HG03159 (cell line): ENCODE data around the gene RTP4.
"Not testable (repeated sequence)": the region's sequence is repeated elsewhere in the genome, so short reads cannot be mapped to it uniquely, and the experiment has no call there.

Source experiments
- ATAC-seq: cut with Tn5 transposase; IDR thresholded peaks from one replicate; pipeline ENCODE4 v1.9.1; 2021; ENCODE audit warnings: mild to moderate bottlenecking, moderate library complexity; ENCODE audit not compliant: unreplicated experiment

RTP4 gene

DNA sequence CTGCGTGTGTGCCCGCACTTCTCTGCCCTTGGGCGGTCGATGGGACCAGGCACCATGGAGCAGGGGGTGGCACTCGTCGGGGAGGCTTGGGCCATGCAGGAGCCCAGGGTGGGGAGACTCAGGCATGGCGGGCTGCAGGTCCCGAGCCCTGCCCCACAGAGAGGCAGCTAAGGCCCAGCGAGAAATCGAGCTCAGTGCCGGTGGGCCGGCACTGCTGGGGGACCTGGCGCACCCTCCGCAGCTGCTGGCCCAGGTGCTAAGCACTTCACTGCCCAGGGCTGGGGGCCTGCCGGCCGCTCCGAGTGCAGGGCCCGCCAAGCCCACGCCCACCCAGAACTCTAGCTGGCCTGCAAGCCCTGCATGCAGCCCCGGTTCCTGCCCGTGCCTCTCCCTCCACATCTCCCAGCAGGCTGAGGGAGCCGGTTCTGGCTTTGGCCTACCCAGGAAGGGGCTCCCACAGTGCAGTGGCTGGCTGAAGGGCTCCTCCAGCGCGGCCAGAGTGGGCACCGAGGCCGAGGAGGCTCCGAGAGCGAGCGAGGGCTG is 553 bp upstream of the RTP4 start:
- ATAC-seq: peak; percentile 2

DNA sequence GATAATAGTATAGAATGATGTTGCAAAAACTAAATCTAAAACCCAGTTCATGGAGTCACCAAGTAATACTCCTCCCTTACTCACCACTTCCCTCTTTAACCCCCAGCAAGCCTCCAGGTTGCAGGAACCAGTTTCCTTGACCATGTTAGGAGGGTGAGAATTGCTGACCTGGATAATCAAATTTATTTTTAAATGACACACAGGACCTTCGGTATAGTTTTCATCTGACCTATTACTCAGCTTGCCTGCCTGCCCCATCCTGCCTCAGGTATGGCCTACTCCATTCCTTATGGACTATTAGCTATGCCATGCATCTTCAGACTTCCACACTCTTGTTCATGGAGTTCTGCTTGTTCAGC is 883 bp downstream of the RTP4 start:
- peak; percentile 40 for ATAC-seq

DNA sequence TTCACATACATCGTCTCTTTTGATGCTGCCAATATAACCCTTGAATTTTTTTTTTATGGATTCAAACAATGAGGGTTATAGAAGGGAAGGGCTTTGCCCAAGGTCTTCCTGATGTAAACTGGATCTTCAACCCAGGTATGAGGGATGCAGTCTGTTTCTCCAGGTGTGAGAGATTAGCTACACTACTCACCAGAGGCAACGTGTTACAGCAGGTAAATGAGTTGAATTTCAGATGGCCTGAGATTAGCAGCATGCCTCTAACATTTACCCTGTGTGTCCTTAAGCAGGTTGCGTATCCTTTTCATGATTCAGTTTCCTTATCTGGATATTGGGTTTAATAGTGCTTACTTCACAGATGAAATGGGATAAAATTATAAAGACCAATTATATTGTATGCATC is 1.9 kb downstream of the RTP4 start:
- ATAC-seq: no peak

DNA sequence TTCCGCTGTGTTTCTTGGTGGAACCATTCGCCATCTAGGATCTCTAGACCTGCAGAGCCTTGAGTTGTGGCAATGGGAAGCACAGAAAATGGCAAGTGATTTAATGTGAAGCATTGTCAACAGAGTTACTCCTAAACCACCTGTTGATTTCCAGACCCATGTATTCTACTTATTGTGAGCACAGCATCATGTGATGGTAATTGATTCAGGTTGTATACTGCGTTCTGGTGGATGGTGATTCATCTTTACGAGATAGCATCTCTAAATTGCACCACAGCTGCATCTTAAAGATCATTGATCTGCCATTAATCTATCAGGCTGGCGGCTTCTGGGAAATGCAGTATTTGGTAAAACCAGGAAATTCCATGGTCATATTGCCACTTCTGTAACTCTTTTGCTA is 7.4 kb downstream of the RTP4 start:
- ATAC-seq: no peak

DNA sequence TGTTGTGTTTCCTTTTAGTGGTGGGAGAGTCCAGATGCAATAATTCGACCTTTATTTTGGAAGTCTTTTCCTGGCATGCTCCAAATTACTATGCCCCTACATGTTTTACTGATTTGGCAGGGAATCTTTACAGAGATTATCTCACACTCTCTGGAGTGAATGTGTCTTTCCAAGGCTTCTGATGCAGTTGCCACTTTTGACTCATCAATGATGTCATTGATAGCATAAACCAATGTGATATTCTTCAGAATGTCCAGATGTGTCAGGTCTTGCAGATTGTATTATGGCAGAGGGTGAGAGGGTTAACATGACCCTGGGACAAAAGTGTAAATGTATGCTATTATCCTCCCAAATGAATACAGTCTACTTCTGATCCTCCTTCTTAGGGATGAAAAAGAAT is 9.7 kb downstream of the RTP4 start:
- ATAC-seq: no peak

DNA sequence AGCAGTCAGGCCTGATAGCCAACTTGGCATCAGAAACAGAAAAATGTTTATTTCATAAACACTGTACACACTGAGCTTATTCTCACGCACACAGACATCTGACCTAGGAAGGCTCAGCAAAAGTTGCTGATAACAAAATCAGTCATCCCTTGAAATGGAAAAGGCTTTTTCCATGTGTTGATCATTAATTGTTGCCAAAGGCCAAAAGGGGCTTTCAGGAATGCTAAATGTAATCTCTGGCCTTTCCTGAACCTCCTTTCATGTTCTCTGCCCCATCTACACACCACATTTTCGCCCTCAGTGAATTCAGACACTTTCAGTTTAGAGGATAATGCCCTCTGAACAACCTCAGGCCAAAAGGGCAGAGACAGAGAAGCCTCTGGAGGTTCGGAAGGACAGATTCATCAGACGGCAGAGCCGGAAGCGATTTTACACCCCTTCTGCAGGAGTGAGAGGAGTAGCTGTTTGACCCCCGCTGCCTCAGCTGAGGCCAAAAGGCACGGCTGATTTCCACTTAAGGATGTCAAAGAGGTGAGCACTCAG is 14.5 kb downstream of the RTP4 start:
- ATAC-seq: no peak

DNA sequence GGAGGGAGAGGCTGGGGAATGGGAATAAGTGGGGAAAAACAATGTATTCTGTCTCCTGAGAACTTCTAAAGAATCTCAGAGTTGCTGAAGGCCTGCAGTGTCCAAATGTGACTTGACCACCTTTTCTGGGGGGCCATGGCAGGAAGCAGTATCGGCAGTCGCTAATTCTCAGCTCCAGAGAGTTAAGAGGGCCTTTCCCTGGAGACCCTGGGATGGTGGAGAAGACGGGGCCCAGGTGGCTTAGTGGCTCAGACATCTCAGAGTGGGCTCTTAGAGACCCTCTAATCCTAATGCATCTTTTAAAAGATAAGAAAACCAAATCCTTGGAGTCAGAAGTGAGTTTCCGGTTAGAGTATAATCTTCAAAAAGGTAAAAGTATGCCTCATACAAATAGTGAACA is 15.1 kb downstream of the RTP4 start:
- ATAC-seq: no peak

DNA sequence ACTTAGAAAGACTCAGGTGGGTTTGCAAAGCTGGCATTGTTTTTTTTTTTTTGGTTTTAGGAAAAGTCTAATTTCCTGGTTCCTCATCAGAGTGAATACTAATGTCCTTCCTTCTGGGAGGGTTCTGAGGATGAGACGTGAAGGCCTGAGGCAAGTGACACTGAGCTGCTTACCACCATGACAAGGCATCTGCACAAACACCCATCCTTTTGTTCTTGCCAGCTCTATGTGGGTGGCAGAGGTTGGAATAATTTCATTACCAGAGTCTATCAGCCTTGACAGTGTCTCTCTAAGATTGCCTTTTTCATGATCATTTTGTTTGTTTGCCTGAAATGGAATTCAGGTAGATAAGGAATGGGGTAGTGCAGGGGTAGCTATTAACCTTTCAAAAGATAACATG is 17.1 kb downstream of the RTP4 start:
- ATAC-seq: no peak

DNA sequence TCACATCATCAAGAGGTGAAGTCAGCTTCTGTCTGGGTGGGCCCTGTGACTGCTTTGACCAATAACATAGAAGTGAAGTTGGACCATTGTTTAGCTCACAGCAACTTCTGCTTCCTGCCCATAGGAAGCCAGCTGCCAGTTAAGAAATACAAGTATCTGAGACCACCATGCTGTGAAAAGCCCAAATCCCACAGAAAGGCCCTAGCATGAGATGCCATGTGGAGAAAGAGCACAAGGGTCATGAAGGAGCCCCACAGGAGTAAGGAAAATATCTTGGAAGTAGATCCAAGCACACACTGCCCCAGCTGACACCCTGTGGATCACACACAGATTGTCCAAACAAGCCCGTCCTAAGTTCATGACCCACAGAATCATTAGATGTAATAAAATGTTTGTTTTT is 28.5 kb downstream of the RTP4 start:
- no peak for ATAC-seq

DNA sequence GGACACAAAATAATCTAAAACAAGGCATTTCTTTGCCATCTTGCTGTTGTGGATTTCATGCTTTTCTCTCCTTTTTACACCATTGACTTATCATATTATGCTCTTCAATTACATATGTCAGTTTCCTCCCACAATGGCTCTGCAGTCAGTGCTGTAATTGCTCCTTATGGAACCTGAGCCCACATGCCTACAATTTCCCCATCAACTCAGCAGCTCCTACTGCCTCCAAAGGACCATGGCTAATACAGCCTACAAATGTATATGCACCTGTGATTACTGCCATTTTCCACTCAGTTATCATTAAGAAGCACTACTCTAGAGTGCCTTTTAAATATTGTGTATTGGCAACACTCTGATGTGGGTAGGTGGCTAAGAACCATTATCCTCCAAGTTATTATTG is 30.8 kb downstream of the RTP4 start:
- no peak for ATAC-seq

DNA sequence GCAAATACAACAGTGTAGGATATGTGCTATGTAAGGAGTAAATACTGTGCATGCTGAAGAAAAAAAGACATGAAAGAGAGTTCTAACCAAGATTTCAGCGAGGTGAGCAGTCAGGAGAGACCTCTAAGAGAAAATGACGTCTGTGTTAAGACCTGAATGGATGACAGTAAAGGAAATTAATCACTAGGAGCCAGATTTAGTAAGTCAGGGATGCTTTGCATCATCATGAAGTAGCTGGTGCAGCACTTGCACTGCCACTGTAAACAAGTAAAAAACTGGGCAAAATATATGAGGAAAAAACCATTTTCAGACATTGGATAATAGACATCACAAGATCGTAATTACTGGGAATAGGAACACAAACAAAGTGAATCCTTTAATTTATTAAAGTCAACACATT is 32.6 kb downstream of the RTP4 start:
- no peak for ATAC-seq

DNA sequence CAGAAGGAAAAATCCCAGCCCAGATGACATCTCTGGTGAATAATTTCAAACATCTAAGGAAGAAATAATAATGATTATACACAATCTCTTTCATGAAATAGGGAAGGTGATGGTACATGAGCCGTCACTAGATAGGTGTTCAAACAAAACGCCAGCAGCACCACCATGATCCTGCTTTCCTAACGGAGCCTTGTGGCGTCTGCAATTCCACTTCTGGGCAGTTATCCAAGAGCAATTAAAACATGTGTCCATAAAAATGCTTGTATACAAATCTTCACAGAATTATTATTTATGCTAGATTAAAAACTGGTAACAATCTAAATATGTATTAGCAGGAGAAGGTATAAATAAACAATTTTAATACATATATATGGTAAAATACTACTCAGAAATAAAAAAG is 33.7 kb downstream of the RTP4 start:
- ATAC-seq: no peak

DNA sequence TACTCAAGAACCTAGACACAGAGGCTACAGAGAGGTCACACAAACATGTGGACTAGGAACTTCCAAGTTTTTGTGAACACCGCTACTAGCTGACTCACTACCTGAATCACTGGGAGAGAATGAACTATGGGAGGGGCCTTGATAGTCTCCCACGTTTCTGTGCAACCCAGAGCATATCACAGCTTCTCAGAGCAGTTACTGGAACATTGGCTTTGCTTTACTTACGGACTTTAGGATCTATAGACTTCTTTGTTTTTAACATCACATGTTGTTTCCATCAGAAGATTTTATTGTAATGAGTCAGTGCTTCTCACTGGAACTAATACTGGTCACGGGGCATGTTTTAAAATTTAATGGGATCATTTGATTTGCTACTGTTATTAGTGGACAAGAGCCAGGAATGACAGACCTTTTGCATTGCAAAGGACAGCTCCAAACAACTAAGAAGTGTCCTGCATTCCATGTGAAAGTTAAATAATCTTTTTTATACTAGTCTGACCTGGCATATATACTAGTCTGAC is 35.6 kb downstream of the RTP4 start:
- no peak for ATAC-seq

DNA sequence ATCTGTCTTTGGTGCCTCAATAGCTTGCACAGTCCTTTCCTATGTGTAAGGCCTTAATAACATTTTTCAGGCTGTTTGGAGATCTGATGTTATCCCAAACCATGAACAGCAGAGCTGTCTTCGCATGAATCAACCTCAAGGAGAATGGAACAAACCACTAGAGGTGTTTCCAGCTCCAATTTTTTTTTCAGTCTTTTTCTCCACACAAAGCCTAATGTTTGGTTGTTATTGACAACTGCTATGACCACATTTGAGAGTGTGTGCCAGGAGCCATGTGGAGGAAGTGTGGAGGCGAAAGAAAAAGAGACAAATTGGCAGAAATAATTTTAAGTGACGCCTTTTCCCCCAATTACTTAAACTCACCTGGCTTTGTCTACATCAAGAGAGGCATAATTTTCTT is 38.7 kb downstream of the RTP4 start:
- no peak for ATAC-seq

DNA sequence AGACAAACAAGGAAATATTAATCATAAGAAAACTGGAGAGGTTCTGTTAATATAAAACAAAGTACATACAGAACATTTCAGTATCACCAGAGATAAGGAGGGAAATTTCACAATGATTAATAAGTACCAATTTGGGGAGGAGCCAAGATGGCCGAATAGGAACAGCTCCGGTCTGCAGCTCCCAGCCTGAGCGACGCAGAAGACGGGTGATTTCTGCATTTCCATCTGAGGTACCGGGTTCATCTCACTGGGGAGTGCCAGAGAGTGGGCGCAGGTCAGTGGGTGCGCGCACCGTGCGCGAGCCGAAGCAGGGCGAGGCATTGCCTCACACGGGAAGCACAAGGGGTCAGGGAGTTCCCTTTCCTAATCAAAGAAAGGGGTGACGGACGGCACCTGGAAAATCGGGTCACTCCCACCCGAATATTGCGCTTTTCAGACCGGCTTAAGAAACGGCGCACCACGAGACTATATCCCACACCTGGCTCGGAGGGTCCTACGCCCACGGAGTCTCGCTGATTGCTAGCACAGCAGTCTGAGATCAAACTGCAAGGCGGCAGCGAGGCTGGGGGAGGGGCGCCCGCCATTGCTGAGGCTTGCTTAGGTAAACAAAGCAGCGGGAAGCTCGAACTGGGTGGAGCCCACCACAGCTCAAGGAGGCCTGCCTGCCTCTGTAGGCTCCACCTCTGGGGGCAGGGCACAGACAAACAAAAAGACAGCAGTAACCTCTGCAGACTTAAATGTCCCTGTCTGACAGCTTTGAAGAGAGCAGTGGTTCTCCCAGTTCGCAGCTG is 44.0 kb downstream of the RTP4 start:
- ATAC-seq: not testable (repeated sequence)
